Measurements from ENCODE around the gene TACR2.

The TACR2 gene

GRCh38 chr10:69397972-69398371, 18.7 kb downstream of the TACR2 start:
- H3K27me3 ChIP-seq (replicated peaks; ENCODE audit: control insufficient read depth, insufficient read depth, low read length) = no peaks in the 10 kb centered on the region
- peak; percentile 91 for DNase-seq (ENCODE audit: low read depth)
- no peaks in the 10 kb centered on the region for H3K9me3 ChIP-seq (ENCODE audit: control insufficient read depth, low read length)
- peaks cover 56% of the 10 kb centered on the region for H3K36me3 ChIP-seq (ENCODE audit: control insufficient read depth, insufficient read depth, low read length, severe bottlenecking)
- no peak overlapping the region for H3K4me3 ChIP-seq (ENCODE audit: low read length)
- peaks cover 18% of the 10 kb centered on the region for H3K4me1 ChIP-seq (ENCODE audit: control insufficient read depth, insufficient read depth, low read length)
- H3K9ac ChIP-seq (ENCODE audit: low read length) = no peak overlapping the region

- Histone ChIP-seq H3K9ac (ENCODE audit: low read length) (peak overlapping the region; percentile 2), H3K4me1 (ENCODE audit: control insufficient read depth, insufficient read depth, low read length) (peaks cover 28% of the 10 kb centered on the region), H3K9me3 (ENCODE audit: control insufficient read depth, low read length) (no peaks in the 10 kb centered on the region), H3K4me3 (ENCODE audit: low read length) (no peak overlapping the region), H3K27me3 (replicated peaks; ENCODE audit: control insufficient read depth, insufficient read depth, low read length) (no peaks in the 10 kb centered on the region), H3K36me3 (ENCODE audit: control insufficient read depth, insufficient read depth, low read length, severe bottlenecking) (peaks cover 61% of the 10 kb centered on the region)
- DNase-seq (ENCODE audit: low read depth) = no peak
Measured at GRCh38 chr10:69394020-69394419, 22.7 kb downstream of the TACR2 start.

- Histone ChIP-seq H3K27me3 (replicated peaks; ENCODE audit: control insufficient read depth, insufficient read depth, low read length) (no peaks in the 10 kb centered on the region), H3K9me3 (ENCODE audit: control insufficient read depth, low read length) (no peaks in the 10 kb centered on the region), H3K4me1 (ENCODE audit: control insufficient read depth, insufficient read depth, low read length) (peaks cover 14% of the 10 kb centered on the region), H3K36me3 (ENCODE audit: control insufficient read depth, insufficient read depth, low read length, severe bottlenecking) (peaks cover 72% of the 10 kb centered on the region), H3K9ac (ENCODE audit: low read length) (no peak overlapping the region), H3K4me3 (ENCODE audit: low read length) (no peak overlapping the region)
- DNase-seq (ENCODE audit: low read depth) = peak; percentile 95
Measured at GRCh38 chr10:69392481-69393000, 24.2 kb downstream of the TACR2 start.

- no peaks in the 10 kb centered on the region for H3K27me3 ChIP-seq (replicated peaks; ENCODE audit: control insufficient read depth, insufficient read depth, low read length)
- no peak overlapping the region for H3K4me3 ChIP-seq (ENCODE audit: low read length)
- no peaks in the 10 kb centered on the region for H3K9me3 ChIP-seq (ENCODE audit: control insufficient read depth, low read length)
- no peak overlapping the region for H3K9ac ChIP-seq (ENCODE audit: low read length)
- no peak for DNase-seq (ENCODE audit: low read depth)
- H3K36me3 ChIP-seq (ENCODE audit: control insufficient read depth, insufficient read depth, low read length, severe bottlenecking) = peaks cover 75% of the 10 kb centered on the region
- H3K4me1 ChIP-seq (ENCODE audit: control insufficient read depth, insufficient read depth, low read length) = peaks cover 12% of the 10 kb centered on the region
Measured at GRCh38 chr10:69391158-69391557, 25.6 kb downstream of the TACR2 start.

GRCh38 chr10:69389827-69390490, 26.8 kb downstream of the TACR2 start:
- no peaks in the 10 kb centered on the region for H3K27me3 ChIP-seq (replicated peaks; ENCODE audit: control insufficient read depth, insufficient read depth, low read length)
- H3K9me3 ChIP-seq (ENCODE audit: control insufficient read depth, low read length) = no peaks in the 10 kb centered on the region
- H3K4me3 ChIP-seq (ENCODE audit: low read length) = no peak overlapping the region
- no peak overlapping the region for H3K9ac ChIP-seq (ENCODE audit: low read length)
- H3K36me3 ChIP-seq (ENCODE audit: control insufficient read depth, insufficient read depth, low read length, severe bottlenecking) = peaks cover 78% of the 10 kb centered on the region
- H3K4me1 ChIP-seq (ENCODE audit: control insufficient read depth, insufficient read depth, low read length) = peaks cover 12% of the 10 kb centered on the region
- peak; percentile 44 for DNase-seq (ENCODE audit: low read depth)

- Histone ChIP-seq H3K9me3 (ENCODE audit: control insufficient read depth, low read length) (no peaks in the 10 kb centered on the region), H3K9ac (ENCODE audit: low read length) (no peak overlapping the region), H3K4me1 (ENCODE audit: control insufficient read depth, insufficient read depth, low read length) (peaks cover 24% of the 10 kb centered on the region), H3K36me3 (ENCODE audit: control insufficient read depth, insufficient read depth, low read length, severe bottlenecking) (peaks cover 72% of the 10 kb centered on the region), H3K27me3 (replicated peaks; ENCODE audit: control insufficient read depth, insufficient read depth, low read length) (no peaks in the 10 kb centered on the region), H3K4me3 (ENCODE audit: low read length) (no peak overlapping the region)
- no peak for DNase-seq (ENCODE audit: low read depth)
Measured at GRCh38 chr10:69388488-69388887, 28.2 kb downstream of the TACR2 start.

GRCh38 chr10:69387500-69387899, 29.2 kb downstream of the TACR2 start:
- no peak for DNase-seq (ENCODE audit: low read depth)
- Histone ChIP-seq H3K4me3 (ENCODE audit: low read length) (no peak overlapping the region), H3K9me3 (ENCODE audit: control insufficient read depth, low read length) (no peaks in the 10 kb centered on the region), H3K9ac (ENCODE audit: low read length) (no peak overlapping the region), H3K36me3 (ENCODE audit: control insufficient read depth, insufficient read depth, low read length, severe bottlenecking) (peaks cover 71% of the 10 kb centered on the region), H3K27me3 (replicated peaks; ENCODE audit: control insufficient read depth, insufficient read depth, low read length) (no peaks in the 10 kb centered on the region), H3K4me1 (ENCODE audit: control insufficient read depth, insufficient read depth, low read length) (peaks cover 34% of the 10 kb centered on the region)

GRCh38 chr10:69385454-69386350, 31.0 kb downstream of the TACR2 start:
- no peak overlapping the region for H3K9ac ChIP-seq (ENCODE audit: low read length)
- no peaks in the 10 kb centered on the region for H3K9me3 ChIP-seq (ENCODE audit: control insufficient read depth, low read length)
- peaks cover 37% of the 10 kb centered on the region for H3K4me1 ChIP-seq (ENCODE audit: control insufficient read depth, insufficient read depth, low read length)
- H3K36me3 ChIP-seq (ENCODE audit: control insufficient read depth, insufficient read depth, low read length, severe bottlenecking) = peaks cover 59% of the 10 kb centered on the region
- H3K27me3 ChIP-seq (replicated peaks; ENCODE audit: control insufficient read depth, insufficient read depth, low read length) = no peaks in the 10 kb centered on the region
- no peak overlapping the region for H3K4me3 ChIP-seq (ENCODE audit: low read length)
- no peak for DNase-seq (ENCODE audit: low read depth)

GRCh38 chr10:69384320-69384719, 32.4 kb downstream of the TACR2 start:
- Histone ChIP-seq H3K27me3 (replicated peaks; ENCODE audit: control insufficient read depth, insufficient read depth, low read length) (no peaks in the 10 kb centered on the region), H3K36me3 (ENCODE audit: control insufficient read depth, insufficient read depth, low read length, severe bottlenecking) (peaks cover 67% of the 10 kb centered on the region), H3K4me1 (ENCODE audit: control insufficient read depth, insufficient read depth, low read length) (peaks cover 24% of the 10 kb centered on the region), H3K9me3 (ENCODE audit: control insufficient read depth, low read length) (no peaks in the 10 kb centered on the region), H3K9ac (ENCODE audit: low read length) (no peak overlapping the region), H3K4me3 (ENCODE audit: low read length) (no peak overlapping the region)
- no peak for DNase-seq (ENCODE audit: low read depth)

GRCh38 chr10:69383558-69383957, 33.2 kb downstream of the TACR2 start:
- H3K9ac ChIP-seq (ENCODE audit: low read length) = no peak overlapping the region
- H3K36me3 ChIP-seq (ENCODE audit: control insufficient read depth, insufficient read depth, low read length, severe bottlenecking) = peaks cover 65% of the 10 kb centered on the region
- peaks cover 24% of the 10 kb centered on the region for H3K4me1 ChIP-seq (ENCODE audit: control insufficient read depth, insufficient read depth, low read length)
- H3K9me3 ChIP-seq (ENCODE audit: control insufficient read depth, low read length) = no peaks in the 10 kb centered on the region
- H3K4me3 ChIP-seq (ENCODE audit: low read length) = no peak overlapping the region
- DNase-seq (ENCODE audit: low read depth) = peak; percentile 44
- H3K27me3 ChIP-seq (replicated peaks; ENCODE audit: control insufficient read depth, insufficient read depth, low read length) = no peaks in the 10 kb centered on the region

- peak overlapping the region; percentile 32 for H3K9ac ChIP-seq (ENCODE audit: low read length)
- no peaks in the 10 kb centered on the region for H3K27me3 ChIP-seq (replicated peaks; ENCODE audit: control insufficient read depth, insufficient read depth, low read length)
- no peak for DNase-seq (ENCODE audit: low read depth)
- H3K9me3 ChIP-seq (ENCODE audit: control insufficient read depth, low read length) = no peaks in the 10 kb centered on the region
- peaks cover 24% of the 10 kb centered on the region for H3K4me1 ChIP-seq (ENCODE audit: control insufficient read depth, insufficient read depth, low read length)
- H3K36me3 ChIP-seq (ENCODE audit: control insufficient read depth, insufficient read depth, low read length, severe bottlenecking) = peaks cover 64% of the 10 kb centered on the region
- H3K4me3 ChIP-seq (ENCODE audit: low read length) = no peak overlapping the region
Measured at GRCh38 chr10:69382382-69383117, 34.2 kb downstream of the TACR2 start.

Data from adipocyte (in vitro differentiated cells).